ENCODE data around the gene CAMK1D. TPM values are rescaled to one million over a fixed set of nuclear protein-coding genes. Genes with fewer than 3 reads are reported as not detected.

CAMK1D gene
- total and polyA plus RNA-seq, 2 experiments from 2014 or later, result 3.5 to 6.0 TPM

GRCh38 chr10:12531305-12532220 is 182.2 kb downstream of the CAMK1D start:
- H3K36me3 ChIP-seq (replicated peaks; ENCODE audit: insufficient read depth, low read depth), result no peaks in the 10 kb centered on the region
- H3K79me2 ChIP-seq, result no peaks in the 10 kb centered on the region
- DNase-seq (ENCODE audit: low spot score), result no peak
- no peaks in the 10 kb centered on the region for H3K4me1 ChIP-seq (ENCODE audit: insufficient read depth)
- H3K27ac ChIP-seq, result no peak overlapping the region
- H3K9me2 ChIP-seq (replicated peaks; ENCODE audit: insufficient read depth), result no peaks in the 10 kb centered on the region
- 77% methylated on average over 12 of the region's 12 CpGs for WGBS (ENCODE audit: low lambda C conversion rate, missing lambda C conversion rate)
- no peaks in the 10 kb centered on the region for H3K9me3 ChIP-seq (ENCODE audit: low read depth)
- no peak overlapping the region for H3K4me2 ChIP-seq
- H3K4me3 ChIP-seq, result no peak overlapping the region
- H2AFZ ChIP-seq, result no peak overlapping the region
- no peaks in the 10 kb centered on the region for H3K27me3 ChIP-seq
- TF ChIP-seq CTCF (IDR thresholded peaks at IDR 0.05; ENCODE audit: poor library complexity) (no peak), EZH2 (IDR thresholded peaks at IDR 0.05; ENCODE audit: borderline replicate concordance) (no peak), EZH2phosphoT487 (IDR thresholded peaks at IDR 0.05; ENCODE audit: low read depth, severe bottlenecking, unreplicated experiment) (no peak)
- H4K20me1 ChIP-seq (ENCODE audit: insufficient read depth, poor library complexity, severe bottlenecking), result no peaks in the 10 kb centered on the region

- no peaks in the 10 kb centered on the region for H4K20me1 ChIP-seq (ENCODE audit: insufficient read depth, poor library complexity, severe bottlenecking)
- H3K9me2 ChIP-seq (replicated peaks; ENCODE audit: insufficient read depth), result no peaks in the 10 kb centered on the region
- no peak overlapping the region for H2AFZ ChIP-seq
- no peak overlapping the region for H3K27ac ChIP-seq
- no peaks in the 10 kb centered on the region for H3K79me2 ChIP-seq
- no peaks in the 10 kb centered on the region for H3K36me3 ChIP-seq (replicated peaks; ENCODE audit: insufficient read depth, low read depth)
- DNase-seq (ENCODE audit: low spot score), result no peak
- H3K9me3 ChIP-seq (ENCODE audit: low read depth), result no peaks in the 10 kb centered on the region
- TF ChIP-seq EZH2 (IDR thresholded peaks at IDR 0.05; ENCODE audit: borderline replicate concordance), result no peak
- no peak for TF ChIP-seq CTCF (IDR thresholded peaks at IDR 0.05; ENCODE audit: poor library complexity)
- TF ChIP-seq EZH2phosphoT487 (IDR thresholded peaks at IDR 0.05; ENCODE audit: low read depth, severe bottlenecking, unreplicated experiment), result no peak
- H3K4me3 ChIP-seq, result no peak overlapping the region
- no peaks in the 10 kb centered on the region for H3K27me3 ChIP-seq
- no peak overlapping the region for H3K4me2 ChIP-seq
- H3K4me1 ChIP-seq (ENCODE audit: insufficient read depth), result no peaks in the 10 kb centered on the region
- 77% methylated on average over 4 of the region's 4 CpGs for WGBS (ENCODE audit: low lambda C conversion rate, missing lambda C conversion rate)
Measured at GRCh38 chr10:12533151-12533550, 183.8 kb downstream of the CAMK1D start.

- Histone ChIP-seq H3K79me2 (no peaks in the 10 kb centered on the region), H4K20me1 (ENCODE audit: insufficient read depth, poor library complexity, severe bottlenecking) (no peaks in the 10 kb centered on the region), H2AFZ (no peak overlapping the region), H3K4me2 (no peak overlapping the region), H3K27me3 (no peaks in the 10 kb centered on the region), H3K9me2 (replicated peaks; ENCODE audit: insufficient read depth) (no peaks in the 10 kb centered on the region), H3K36me3 (replicated peaks; ENCODE audit: insufficient read depth, low read depth) (no peaks in the 10 kb centered on the region), H3K4me1 (ENCODE audit: insufficient read depth) (no peaks in the 10 kb centered on the region), H3K9me3 (ENCODE audit: low read depth) (no peaks in the 10 kb centered on the region), H3K27ac (no peak overlapping the region), H3K4me3 (no peak overlapping the region)
- WGBS (ENCODE audit: low lambda C conversion rate, missing lambda C conversion rate), result 92% methylated on average over 3 of the region's 3 CpGs
- TF ChIP-seq EZH2 (IDR thresholded peaks at IDR 0.05; ENCODE audit: borderline replicate concordance) (no peak), CTCF (IDR thresholded peaks at IDR 0.05; ENCODE audit: poor library complexity) (no peak), EZH2phosphoT487 (IDR thresholded peaks at IDR 0.05; ENCODE audit: low read depth, severe bottlenecking, unreplicated experiment) (no peak)
- no peak for DNase-seq (ENCODE audit: low spot score)
Measured at GRCh38 chr10:12533723-12534122, 184.4 kb downstream of the CAMK1D start.

Data from hepatocyte (in vitro differentiated cells).